GM12891 (cell line): ENCODE results near the gene LPCAT1.
A peak's percentile ranks its signal among the peaks of the same experiment; 100 is the strongest.

Experiments
- DNase-seq: peaks from one replicate; pipeline ENCODE4 v3.0.0; 2011; ENCODE audit warnings: low spot score; ENCODE audit not compliant: insufficient read length
- FAIRE-seq: peaks from 2 replicates; lab custom pipeline; 2011; peaks lifted over from hg19 to GRCh38; lab: Jason Lieb, UNC
- PAX5 ChIP-seq: IDR thresholded peaks from 2 replicates; pipeline ENCODE4 v1.6.1; 2011; ENCODE audit warnings: low read length, moderate library complexity, mild to moderate bottlenecking; ENCODE audit not compliant: insufficient read depth, severe bottlenecking
- POLR2A ChIP-seq: IDR thresholded peaks from 2 replicates; pipeline ENCODE4 v1.6.1; 2011; ENCODE audit warnings: low read depth, low read length, control low read depth
- POLR2AphosphoS5 ChIP-seq: IDR thresholded peaks from 2 replicates; pipeline ENCODE4 v1.6.1; 2011; ENCODE audit warnings: low read depth, low read length, control low read depth
- POU2F2 ChIP-seq: IDR thresholded peaks from 2 replicates; pipeline ENCODE4 v1.6.1; 2011; ENCODE audit warnings: low read depth, mild to moderate bottlenecking, control low read depth, low read length, moderate library complexity
- SPI1 ChIP-seq: IDR thresholded peaks from 2 replicates; pipeline ENCODE4 v1.6.1; 2011; ENCODE audit warnings: low read depth, low read length, control low read depth
- TAF1 ChIP-seq: IDR thresholded peaks from 2 replicates; pipeline ENCODE4 v1.6.1; 2011; ENCODE audit warnings: low read depth, low read length, control low read depth

LPCAT1 gene

GRCh38 chr5:1514027-1514818 is 9.5 kb downstream of the LPCAT1 start:
- DNase-seq (no peak), FAIRE-seq (no peak)
- no peak for TF ChIP-seq PAX5
- no peak for TF ChIP-seq POLR2AphosphoS5
- no peak for TF ChIP-seq POLR2A
- TF ChIP-seq TAF1, result no peak
- TF ChIP-seq SPI1, result no peak
- TF ChIP-seq POU2F2, result no peak

- no peak for DNase-seq
- TF ChIP-seq POU2F2 (no peak), POLR2A (no peak)
- FAIRE-seq, result no peak
These were observed 10.3 kb downstream of the LPCAT1 start for GRCh38 chr5:1513326-1514026.

- FAIRE-seq (no peak), DNase-seq (peak; percentile 6)
- TF ChIP-seq POLR2A (no peak), POU2F2 (no peak), PAX5 (no peak), POLR2AphosphoS5 (no peak), TAF1 (no peak)
These were observed 11.0 kb downstream of the LPCAT1 start for GRCh38 chr5:1512541-1513291.

- TF ChIP-seq PAX5, result no peak
- TF ChIP-seq POU2F2, result no peak
- TF ChIP-seq POLR2A, result no peak
- TF ChIP-seq POLR2AphosphoS5, result no peak
- no peak for TF ChIP-seq TAF1
- no peak for TF ChIP-seq SPI1
- peak; percentile 40 for DNase-seq
- FAIRE-seq, result no peak
These were observed 11.9 kb downstream of the LPCAT1 start for GRCh38 chr5:1511651-1512540.

GRCh38 chr5:1511048-1511447 is 12.7 kb downstream of the LPCAT1 start:
- no peak for FAIRE-seq
- TF ChIP-seq TAF1 (no peak), POU2F2 (no peak), POLR2AphosphoS5 (no peak), PAX5 (no peak), POLR2A (no peak), SPI1 (no peak)
- peak; percentile 15 for DNase-seq

- TF ChIP-seq PAX5 (no peak), POLR2AphosphoS5 (no peak), SPI1 (no peak), TAF1 (no peak), POLR2A (no peak), POU2F2 (no peak)
- DNase-seq (peak; percentile 8), FAIRE-seq (no peak)
These were observed 13.1 kb downstream of the LPCAT1 start for GRCh38 chr5:1510631-1511030.

- no peak for DNase-seq
- FAIRE-seq, result no peak
- TF ChIP-seq SPI1 (no peak), POU2F2 (no peak), TAF1 (no peak), POLR2A (no peak)
These were observed 13.6 kb downstream of the LPCAT1 start for GRCh38 chr5:1510151-1510561.

- FAIRE-seq, result no peak
- TF ChIP-seq POLR2A (no peak), POLR2AphosphoS5 (no peak), PAX5 (no peak), SPI1 (no peak), POU2F2 (no peak), TAF1 (no peak)
- no peak for DNase-seq
These were observed 14.2 kb downstream of the LPCAT1 start for GRCh38 chr5:1509346-1510085.

GRCh38 chr5:1508659-1509290 is 15.0 kb downstream of the LPCAT1 start:
- no peak for TF ChIP-seq TAF1
- no peak for TF ChIP-seq POLR2AphosphoS5
- no peak for TF ChIP-seq POU2F2
- TF ChIP-seq PAX5, result no peak
- TF ChIP-seq POLR2A, result no peak
- no peak for TF ChIP-seq SPI1
- FAIRE-seq (no peak), DNase-seq (no peak)
